ENCODE measurements around the gene COL4A1. TPM values are rescaled to one million over a fixed set of nuclear protein-coding genes. Genes with fewer than 3 reads are reported as not detected.

Gene COL4A1
- total RNA-seq, 1 experiment from 2014 or later: 0.12 TPM

- no TSS peak for BruUV-seq (replicated peaks)
- Mint-ChIP-seq H3K36me3 (ENCODE audit: insufficient read depth, unreplicated experiment) (no peaks in the 10 kb centered on the region), H3K27me3 (ENCODE audit: unreplicated experiment) (no peaks in the 10 kb centered on the region), H3K9me3 (ENCODE audit: low read depth, unreplicated experiment) (no peaks in the 10 kb centered on the region), H3K4me1 (ENCODE audit: low read depth, unreplicated experiment) (peaks cover 8% of the 10 kb centered on the region), H3K27ac (ENCODE audit: unreplicated experiment) (no peak overlapping the region), H3K4me3 (ENCODE audit: low read depth, unreplicated experiment) (no peak overlapping the region)
- intact Hi-C loops (cut with micrococcal nuclease; ENCODE audit: unreplicated experiment): no loop called here
- no peak for TF ChIP-seq CTCF (IDR thresholded peaks at IDR 0.05; ENCODE audit: unreplicated experiment)
- CTCF ChIA-PET: no interaction called here
- DNase-seq: no peak
These were observed 183.7 kb downstream of the COL4A1 start for GRCh38 chr13:110123041-110123809.

GRCh38 chr13:110121422-110122083 is 185.4 kb downstream of the COL4A1 start:
- CTCF ChIA-PET: no interaction called here
- H3K4me1 Mint-ChIP-seq (ENCODE audit: low read depth, unreplicated experiment): peaks cover 7% of the 10 kb centered on the region
- intact Hi-C loops (cut with micrococcal nuclease; ENCODE audit: unreplicated experiment): no loop called here

GRCh38 chr13:110119935-110120905 is 186.7 kb downstream of the COL4A1 start:
- no peaks in the 10 kb centered on the region for H3K36me3 Mint-ChIP-seq (ENCODE audit: insufficient read depth, unreplicated experiment)
- no peaks in the 10 kb centered on the region for H3K4me1 Mint-ChIP-seq (ENCODE audit: low read depth, unreplicated experiment)
- H3K9me3 Mint-ChIP-seq (ENCODE audit: low read depth, unreplicated experiment): no peaks in the 10 kb centered on the region
- intact Hi-C loops (cut with micrococcal nuclease; ENCODE audit: unreplicated experiment): no loop called here
- TF ChIP-seq CTCF (IDR thresholded peaks at IDR 0.05; ENCODE audit: unreplicated experiment): no peak
- no peak overlapping the region for H3K4me3 Mint-ChIP-seq (ENCODE audit: low read depth, unreplicated experiment)
- CTCF ChIA-PET: no interaction called here
- DNase-seq: no peak
- no TSS peak for BruUV-seq (replicated peaks)
- no peaks in the 10 kb centered on the region for H3K27me3 Mint-ChIP-seq (ENCODE audit: unreplicated experiment)
- H3K27ac Mint-ChIP-seq (ENCODE audit: unreplicated experiment): no peak overlapping the region

More at GRCh38 chr13:110121422-110122083, 185.4 kb downstream of the COL4A1 start:
- Mint-ChIP-seq H3K9me3 (ENCODE audit: low read depth, unreplicated experiment) (no peaks in the 10 kb centered on the region), H3K4me3 (ENCODE audit: low read depth, unreplicated experiment) (no peak overlapping the region), H3K27me3 (ENCODE audit: unreplicated experiment) (no peaks in the 10 kb centered on the region), H3K27ac (ENCODE audit: unreplicated experiment) (no peak overlapping the region), H3K36me3 (ENCODE audit: insufficient read depth, unreplicated experiment) (no peaks in the 10 kb centered on the region)
- BruUV-seq (replicated peaks): no TSS peak
- TF ChIP-seq CTCF (IDR thresholded peaks at IDR 0.05; ENCODE audit: unreplicated experiment): no peak
- DNase-seq: no peak

- no peak overlapping the region for H3K4me3 Mint-ChIP-seq (ENCODE audit: low read depth, unreplicated experiment)
These were observed 188.9 kb downstream of the COL4A1 start for GRCh38 chr13:110118106-110118505.

More at GRCh38 chr13:110118106-110118505, 188.9 kb downstream of the COL4A1 start:
- DNase-seq: no peak
- H3K36me3 Mint-ChIP-seq (ENCODE audit: insufficient read depth, unreplicated experiment): no peaks in the 10 kb centered on the region
- CTCF ChIA-PET: no interaction called here
- no TSS peak for BruUV-seq (replicated peaks)
- TF ChIP-seq CTCF (IDR thresholded peaks at IDR 0.05; ENCODE audit: unreplicated experiment): no peak
- no peaks in the 10 kb centered on the region for H3K9me3 Mint-ChIP-seq (ENCODE audit: low read depth, unreplicated experiment)
- no peaks in the 10 kb centered on the region for H3K4me1 Mint-ChIP-seq (ENCODE audit: low read depth, unreplicated experiment)
- no peak overlapping the region for H3K27ac Mint-ChIP-seq (ENCODE audit: unreplicated experiment)
- intact Hi-C loops (cut with micrococcal nuclease; ENCODE audit: unreplicated experiment): no loop called here
- H3K27me3 Mint-ChIP-seq (ENCODE audit: unreplicated experiment): no peaks in the 10 kb centered on the region

Measured in Calu3 (cell line).